GM23338 (cell line): ENCODE measurements around the gene TMEM86A. TPM values are rescaled to one million over a fixed set of nuclear protein-coding genes. Genes with fewer than 3 reads are reported as not detected.

Source experiments
- ATAC-seq: fragments of 200-7000 bp; cut with Tn5 transposase; 3 replicates; pipeline ENCODE4 v1.9.1; 2020
- DNase-seq: peaks from one replicate; pipeline ENCODE4 v3.0.0-alpha.2; 2015; ENCODE audit warnings: low spot score
- H2AFZ ChIP-seq: fragments of 200-600 bp; sonication (generic); 2 replicates; pipeline ENCODE4 v1.8.0; 2016; ENCODE audit warnings: antibody characterized with exemption, mild to moderate bottlenecking, moderate library complexity
- H3F3A ChIP-seq: fragments of 200-600 bp; sonication (generic); replicated peaks from 2 replicates; pipeline ENCODE4 v1.8.0; 2017; ENCODE audit warnings: antibody characterized with exemption, mixed run types, low read depth
- H3K27ac ChIP-seq: fragments of 200-600 bp; sonication (generic); 2 replicates; pipeline ENCODE4 v1.6.1; 2016; ENCODE audit warnings: low read depth
- H3K27me3 ChIP-seq: fragments of 200-600 bp; sonication (generic); 2 replicates; pipeline ENCODE4 v1.8.0; 2016; ENCODE audit warnings: mild to moderate bottlenecking, mixed run types, moderate library complexity; ENCODE audit not compliant: insufficient read depth
- H3K36me3 ChIP-seq: fragments of 200-600 bp; sonication (generic); 2 replicates; pipeline ENCODE4 v1.8.0; 2016; ENCODE audit warnings: mild to moderate bottlenecking; ENCODE audit not compliant: insufficient read depth
- H3K4me1 ChIP-seq: fragments of 200-600 bp; sonication (generic); 2 replicates; pipeline ENCODE4 v1.8.0; 2016; ENCODE audit warnings: mild to moderate bottlenecking, moderate library complexity; ENCODE audit not compliant: insufficient read depth
- H3K4me2 ChIP-seq: fragments of 200-600 bp; sonication (generic); 2 replicates; pipeline ENCODE4 v1.7.1; 2017; ENCODE audit warnings: mixed run types
- H3K4me3 ChIP-seq: fragments of 200-600 bp; sonication (generic); 2 replicates; pipeline ENCODE4 v1.6.1; 2016; ENCODE audit warnings: mixed run types
- H3K79me2 ChIP-seq: fragments of 200-600 bp; sonication (generic); replicated peaks from 2 replicates; pipeline ENCODE4 v1.8.0; 2017; ENCODE audit warnings: mild to moderate bottlenecking; ENCODE audit not compliant: insufficient read depth
- H3K9me2 ChIP-seq: fragments of 200-600 bp; sonication (generic); 2 replicates; pipeline ENCODE4 v1.8.0; 2017; ENCODE audit not compliant: insufficient read depth
- H4K20me1 ChIP-seq: fragments of 200-600 bp; sonication (generic); replicated peaks from 2 replicates; pipeline ENCODE4 v1.8.0; 2017; ENCODE audit warnings: mild to moderate bottlenecking; ENCODE audit not compliant: insufficient read depth
- H3K27ac Mint-ChIP-seq: 2 replicates; pipeline ENCODE4 v1.8.0; 2020; ENCODE audit warnings: inconsistent platforms, mild to moderate bottlenecking, moderate library complexity, mixed read lengths
- H3K27me3 Mint-ChIP-seq: 3 replicates; pipeline ENCODE4 v1.8.0; 2022; ENCODE audit warnings: low read depth, mild to moderate bottlenecking, moderate library complexity, mixed read lengths, inconsistent platforms; ENCODE audit not compliant: insufficient read depth, poor library complexity
- H3K36me3 Mint-ChIP-seq: 3 replicates; pipeline ENCODE4 v1.8.0; 2021; ENCODE audit warnings: low read depth, mild to moderate bottlenecking, inconsistent platforms, moderate library complexity, mixed read lengths
- H3K4me1 Mint-ChIP-seq: 3 replicates; pipeline ENCODE4 v1.8.0; 2020; ENCODE audit warnings: mild to moderate bottlenecking, inconsistent platforms, mixed read lengths
- H3K4me3 Mint-ChIP-seq: 3 replicates; pipeline ENCODE4 v1.8.0; 2021; ENCODE audit warnings: moderate library complexity, mild to moderate bottlenecking, inconsistent platforms, mixed read lengths
- H3K9me3 Mint-ChIP-seq: 3 replicates; pipeline ENCODE4 v1.8.0; 2020; ENCODE audit warnings: moderate library complexity, mild to moderate bottlenecking, inconsistent platforms, mixed read lengths
- CREB1 ChIP-seq: fragments of 250-450 bp; sonication (Bioruptor Pico); IDR thresholded peaks from 2 replicates; pipeline ENCODE4 v1.5.0; 2020; ENCODE audit warnings: low read depth, mild to moderate bottlenecking, moderate library complexity
- CTCF ChIP-seq, 2 experiments: fragments of 200-600 bp in 1 of 2; sonication (generic) in 1 of 2; conservative IDR thresholded peaks; 2 replicates each; pipeline versions ENCODE4 v1.5.1 to v1.6.1; 2016 to 2017; ENCODE audit warnings: antibody characterized with exemption in 2 of 2, low read depth in 2 of 2, mild to moderate bottlenecking in 2 of 2, moderate library complexity in 1 of 2
- ETS1 ChIP-seq: IDR thresholded peaks from 2 replicates; pipeline ENCODE4 v1.6.1; 2016; ENCODE audit warnings: antibody characterized with exemption
- EZH2 ChIP-seq: fragments of 200-600 bp; sonication (generic); IDR thresholded peaks from one replicate; pipeline ENCODE4 v1.8.0; 2017; ENCODE audit warnings: antibody characterized with exemption, mild to moderate bottlenecking, low read depth; ENCODE audit not compliant: unreplicated experiment
- EZH2phosphoT487 ChIP-seq: fragments of 200-600 bp; sonication (generic); IDR thresholded peaks from one replicate; pipeline ENCODE4 v1.8.1; 2018; ENCODE audit warnings: antibody characterized with exemption; ENCODE audit not compliant: unreplicated experiment
- JUNB ChIP-seq: IDR thresholded peaks from one replicate; pipeline ENCODE4 v1.6.1; 2016; ENCODE audit warnings: antibody characterized with exemption; ENCODE audit not compliant: unreplicated experiment
- NANOG ChIP-seq: IDR thresholded peaks from 2 replicates; pipeline ENCODE4 v1.6.1; 2016; ENCODE audit warnings: antibody characterized with exemption, borderline replicate concordance
- POLR2AphosphoS5 ChIP-seq: IDR thresholded peaks from 2 replicates; pipeline ENCODE4 v1.6.1; 2016; ENCODE audit warnings: antibody characterized with exemption, low read depth
- STAT1 ChIP-seq: IDR thresholded peaks from one replicate; pipeline ENCODE4 v1.6.1; 2016; ENCODE audit warnings: antibody characterized with exemption; ENCODE audit not compliant: unreplicated experiment
- ZNF114 ChIP-seq: fragments of 250-450 bp; sonication (Bioruptor Pico); IDR thresholded peaks from 2 replicates; pipeline ENCODE4 v1.5.0; 2020; ENCODE audit warnings: mild to moderate bottlenecking, moderate library complexity
- ZNF331 ChIP-seq: fragments of 250-450 bp; sonication (Bioruptor Pico); IDR thresholded peaks from 2 replicates; pipeline ENCODE4 v1.5.0; 2020; ENCODE audit warnings: low read depth, mild to moderate bottlenecking, moderate library complexity
- ZNF462 ChIP-seq: fragments of 250-450 bp; sonication (Bioruptor Pico); IDR thresholded peaks from 2 replicates; pipeline ENCODE4 v1.5.0; 2020; ENCODE audit warnings: mild to moderate bottlenecking, moderate library complexity
- polyA plus RNA-seq: library from polyadenylated mRNA; unstranded; fragments of >200 nt; fragmentation: Nextera tagmentation; extraction: Ambion mirVana; gene quantifications from 2 replicates; pipeline ENCODE4 v1.2.1, GENCODE V29; 2016
- total RNA-seq: library from RNA; depleted of rRNA; stranded (reverse); fragments of >200 nt; shearing (Covaris generic); gene quantifications from 2 replicates; pipeline ENCODE4 v1.2.3, GENCODE V29; 2014
- TF ChIP-seq, protein P1 (sequence below): IDR thresholded peaks from one replicate; pipeline ENCODE4 v1.6.1; 2018; ENCODE audit warnings: antibody characterized with exemption; ENCODE audit not compliant: unreplicated experiment

Gene TMEM86A
- total and polyA plus RNA-seq, 2 experiments from 2014 or later = 0.45 to 0.91 TPM

GRCh38 chr11:18682466-18682865, 16.1 kb upstream of the TMEM86A start:
- H3K36me3 ChIP-seq = no peaks in the 10 kb centered on the region
- H3K9me2 ChIP-seq = no peaks in the 10 kb centered on the region
- ATAC-seq (no peak), DNase-seq (no peak)
- TF ChIP-seq, protein P1, sequence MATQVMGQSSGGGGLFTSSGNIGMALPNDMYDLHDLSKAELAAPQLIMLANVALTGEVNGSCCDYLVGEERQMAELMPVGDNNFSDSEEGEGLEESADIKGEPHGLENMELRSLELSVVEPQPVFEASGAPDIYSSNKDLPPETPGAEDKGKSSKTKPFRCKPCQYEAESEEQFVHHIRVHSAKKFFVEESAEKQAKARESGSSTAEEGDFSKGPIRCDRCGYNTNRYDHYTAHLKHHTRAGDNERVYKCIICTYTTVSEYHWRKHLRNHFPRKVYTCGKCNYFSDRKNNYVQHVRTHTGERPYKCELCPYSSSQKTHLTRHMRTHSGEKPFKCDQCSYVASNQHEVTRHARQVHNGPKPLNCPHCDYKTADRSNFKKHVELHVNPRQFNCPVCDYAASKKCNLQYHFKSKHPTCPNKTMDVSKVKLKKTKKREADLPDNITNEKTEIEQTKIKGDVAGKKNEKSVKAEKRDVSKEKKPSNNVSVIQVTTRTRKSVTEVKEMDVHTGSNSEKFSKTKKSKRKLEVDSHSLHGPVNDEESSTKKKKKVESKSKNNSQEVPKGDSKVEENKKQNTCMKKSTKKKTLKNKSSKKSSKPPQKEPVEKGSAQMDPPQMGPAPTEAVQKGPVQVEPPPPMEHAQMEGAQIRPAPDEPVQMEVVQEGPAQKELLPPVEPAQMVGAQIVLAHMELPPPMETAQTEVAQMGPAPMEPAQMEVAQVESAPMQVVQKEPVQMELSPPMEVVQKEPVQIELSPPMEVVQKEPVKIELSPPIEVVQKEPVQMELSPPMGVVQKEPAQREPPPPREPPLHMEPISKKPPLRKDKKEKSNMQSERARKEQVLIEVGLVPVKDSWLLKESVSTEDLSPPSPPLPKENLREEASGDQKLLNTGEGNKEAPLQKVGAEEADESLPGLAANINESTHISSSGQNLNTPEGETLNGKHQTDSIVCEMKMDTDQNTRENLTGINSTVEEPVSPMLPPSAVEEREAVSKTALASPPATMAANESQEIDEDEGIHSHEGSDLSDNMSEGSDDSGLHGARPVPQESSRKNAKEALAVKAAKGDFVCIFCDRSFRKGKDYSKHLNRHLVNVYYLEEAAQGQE = no peak
- TF ChIP-seq JUNB (no peak), CTCF (conservative IDR thresholded peaks at IDR 0.05; ENCODE audit: low read depth in 2 of 2) (no peak), ETS1 (no peak), NANOG (no peak), EZH2 (no peak), CREB1 (CRISPR knock-in tag) (no peak), EZH2phosphoT487 (no peak), ZNF114 (no peak), ZNF462 (CRISPR knock-in tag) (no peak), ZNF331 (CRISPR knock-in tag) (no peak), STAT1 (no peak), POLR2AphosphoS5 (no peak)
- H3K4me3 ChIP-seq = no peak overlapping the region
- H3K4me1 Mint-ChIP-seq = peaks cover 9% of the 10 kb centered on the region
- H3K36me3 Mint-ChIP-seq = no peaks in the 10 kb centered on the region
- no peaks in the 10 kb centered on the region for H4K20me1 ChIP-seq
- no peaks in the 10 kb centered on the region for H3F3A ChIP-seq
- no peak overlapping the region for H3K4me3 Mint-ChIP-seq
- H3K27me3 ChIP-seq = no peaks in the 10 kb centered on the region
- no peak overlapping the region for H2AFZ ChIP-seq
- H3K4me2 ChIP-seq = no peak overlapping the region
- peaks cover 2% of the 10 kb centered on the region for H3K27me3 Mint-ChIP-seq
- no peaks in the 10 kb centered on the region for H3K4me1 ChIP-seq
- H3K79me2 ChIP-seq = no peaks in the 10 kb centered on the region
- no peak overlapping the region for H3K27ac ChIP-seq
- H3K9me3 Mint-ChIP-seq = no peaks in the 10 kb centered on the region; the same call in 2 of the 3 replicates
- H3K27ac Mint-ChIP-seq = no peak overlapping the region
